HL-60/S4 treated with phorbol 12-myristate 13-acetate at 8.2 ng/mL for 4 days and 3 days (cell line): ENCODE data around the gene SLC25A26.

Experiments
- in situ Hi-C: fragments of 300-500 bp; cut with MboI; formaldehyde crosslinking; loops from 2 replicates; pipeline ENCODE4 v1.15.0; 2022; ENCODE audit warnings: low sequenced_read_pairs

Gene SLC25A26

GRCh38 chr3:66312039-66312438 is 91.2 kb downstream of the SLC25A26 start:
- in situ Hi-C loops, result no loop called here

- in situ Hi-C loops, result no loop called here
Measured at GRCh38 chr3:66314455-66314854, 93.7 kb downstream of the SLC25A26 start.

- in situ Hi-C loops, result no loop called here
Measured at GRCh38 chr3:66317750-66318376, 97.1 kb downstream of the SLC25A26 start.

GRCh38 chr3:66320390-66320789 is 99.6 kb downstream of the SLC25A26 start:
- in situ Hi-C loops, result no loop called here

GRCh38 chr3:66322436-66322835 is 101.6 kb downstream of the SLC25A26 start:
- in situ Hi-C loops, result no loop called here

- in situ Hi-C loops, result no loop called here
Measured at GRCh38 chr3:66326340-66326739, 105.5 kb downstream of the SLC25A26 start.

- in situ Hi-C loops, result no loop called here
Measured at GRCh38 chr3:66335671-66336070, 114.9 kb downstream of the SLC25A26 start.

GRCh38 chr3:66336333-66336766 is 115.5 kb downstream of the SLC25A26 start:
- in situ Hi-C loops, result no loop called here

GRCh38 chr3:66338927-66339326 is 118.1 kb downstream of the SLC25A26 start:
- in situ Hi-C loops, result no loop called here

GRCh38 chr3:66342717-66343356 is 122.0 kb downstream of the SLC25A26 start:
- in situ Hi-C loops, result no loop called here

GRCh38 chr3:66344391-66344811 is 123.6 kb downstream of the SLC25A26 start:
- in situ Hi-C loops, result no loop called here

- in situ Hi-C loops, result no loop called here
Measured at GRCh38 chr3:66344848-66345578, 124.2 kb downstream of the SLC25A26 start.

GRCh38 chr3:66348704-66349103 is 127.9 kb downstream of the SLC25A26 start:
- in situ Hi-C loops, result no loop called here

GRCh38 chr3:66350601-66351000 is 129.8 kb downstream of the SLC25A26 start:
- in situ Hi-C loops, result no loop called here

- in situ Hi-C loops, result no loop called here
Measured at GRCh38 chr3:66353039-66353438, 132.2 kb downstream of the SLC25A26 start.

GRCh38 chr3:66353530-66353929 is 132.7 kb downstream of the SLC25A26 start:
- in situ Hi-C loops, result no loop called here

GRCh38 chr3:66354001-66354400 is 133.2 kb downstream of the SLC25A26 start:
- in situ Hi-C loops, result no loop called here

- in situ Hi-C loops, result no loop called here
Measured at GRCh38 chr3:66355394-66355793, 134.6 kb downstream of the SLC25A26 start.

- in situ Hi-C loops, result no loop called here
Measured at GRCh38 chr3:66355997-66356396, 135.2 kb downstream of the SLC25A26 start.

GRCh38 chr3:66361356-66361755 is 140.6 kb downstream of the SLC25A26 start:
- in situ Hi-C loops, result no loop called here

GRCh38 chr3:66362541-66362941 is 141.7 kb downstream of the SLC25A26 start:
- in situ Hi-C loops, result no loop called here

GRCh38 chr3:66363148-66363547 is 142.3 kb downstream of the SLC25A26 start:
- in situ Hi-C loops, result no loop called here
